Right lobe of liver (tissue), 4 donors: Measurements from ENCODE around the gene DDIT4.

Experiments used
- POLR2A ChIP-seq: fragments of 450-650 bp; IDR thresholded peaks from one replicate; pipeline ENCODE4 v1.6.1; 2017; ENCODE audit warnings: antibody characterized with exemption, mild to moderate bottlenecking
- TF ChIP-seq, protein P1 (sequence below), 4 donors: fragments of 200-600 bp in 3 of 4; fragments of 450-650 bp in 1 of 4; IDR thresholded peaks; one replicate each; pipeline versions ENCODE4 v1.5.1 to v1.8.0; 2016 to 2022; ENCODE audit warnings: antibody characterized with exemption in 4 of 4, mild to moderate bottlenecking in 2 of 4
- donor health status: DM: no; HTN: no; CAD: no.
- donor health status: DM: no; HTN: no; CAD: no.
- donor health status: DM: no; HTN: yes; CAD: no.

DNA sequence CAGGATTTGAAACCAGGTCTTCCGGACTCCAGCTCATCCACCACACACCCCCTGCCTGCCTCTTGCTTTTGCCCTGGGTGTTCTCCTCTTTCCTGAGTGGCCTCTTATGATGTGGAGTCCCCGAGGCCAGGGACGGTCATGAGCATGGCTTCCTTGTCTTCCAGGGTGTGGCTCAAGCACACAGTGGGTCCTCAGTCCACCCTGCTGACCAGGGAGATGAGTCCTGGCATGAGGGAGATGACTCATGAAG, 48.2 kb downstream of the DDIT4 start:
- no peak for TF ChIP-seq POLR2A
- TF ChIP-seq, protein P1, sequence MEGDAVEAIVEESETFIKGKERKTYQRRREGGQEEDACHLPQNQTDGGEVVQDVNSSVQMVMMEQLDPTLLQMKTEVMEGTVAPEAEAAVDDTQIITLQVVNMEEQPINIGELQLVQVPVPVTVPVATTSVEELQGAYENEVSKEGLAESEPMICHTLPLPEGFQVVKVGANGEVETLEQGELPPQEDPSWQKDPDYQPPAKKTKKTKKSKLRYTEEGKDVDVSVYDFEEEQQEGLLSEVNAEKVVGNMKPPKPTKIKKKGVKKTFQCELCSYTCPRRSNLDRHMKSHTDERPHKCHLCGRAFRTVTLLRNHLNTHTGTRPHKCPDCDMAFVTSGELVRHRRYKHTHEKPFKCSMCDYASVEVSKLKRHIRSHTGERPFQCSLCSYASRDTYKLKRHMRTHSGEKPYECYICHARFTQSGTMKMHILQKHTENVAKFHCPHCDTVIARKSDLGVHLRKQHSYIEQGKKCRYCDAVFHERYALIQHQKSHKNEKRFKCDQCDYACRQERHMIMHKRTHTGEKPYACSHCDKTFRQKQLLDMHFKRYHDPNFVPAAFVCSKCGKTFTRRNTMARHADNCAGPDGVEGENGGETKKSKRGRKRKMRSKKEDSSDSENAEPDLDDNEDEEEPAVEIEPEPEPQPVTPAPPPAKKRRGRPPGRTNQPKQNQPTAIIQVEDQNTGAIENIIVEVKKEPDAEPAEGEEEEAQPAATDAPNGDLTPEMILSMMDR (IDR thresholded peaks at IDR 0.05): no peak
